D721Med (cell line): Measurements from ENCODE around the gene MAF.

Experiments used
- DNase-seq: peaks from one replicate; pipeline ENCODE4 v3.0.0; 2011; ENCODE audit warnings: low spot score; ENCODE audit not compliant: insufficient read length
- FAIRE-seq: peaks from 2 replicates; lab custom pipeline; 2011; peaks lifted over from hg19 to GRCh38; lab: Jason Lieb, UNC
- TF ChIP-seq, protein P1 (sequence below): IDR thresholded peaks from 2 replicates; pipeline ENCODE4 v1.5.1; 2012; ENCODE audit warnings: mild to moderate bottlenecking, control low read depth; ENCODE audit not compliant: insufficient read depth; ENCODE audit errors: missing control alignments

Gene MAF

DNA sequence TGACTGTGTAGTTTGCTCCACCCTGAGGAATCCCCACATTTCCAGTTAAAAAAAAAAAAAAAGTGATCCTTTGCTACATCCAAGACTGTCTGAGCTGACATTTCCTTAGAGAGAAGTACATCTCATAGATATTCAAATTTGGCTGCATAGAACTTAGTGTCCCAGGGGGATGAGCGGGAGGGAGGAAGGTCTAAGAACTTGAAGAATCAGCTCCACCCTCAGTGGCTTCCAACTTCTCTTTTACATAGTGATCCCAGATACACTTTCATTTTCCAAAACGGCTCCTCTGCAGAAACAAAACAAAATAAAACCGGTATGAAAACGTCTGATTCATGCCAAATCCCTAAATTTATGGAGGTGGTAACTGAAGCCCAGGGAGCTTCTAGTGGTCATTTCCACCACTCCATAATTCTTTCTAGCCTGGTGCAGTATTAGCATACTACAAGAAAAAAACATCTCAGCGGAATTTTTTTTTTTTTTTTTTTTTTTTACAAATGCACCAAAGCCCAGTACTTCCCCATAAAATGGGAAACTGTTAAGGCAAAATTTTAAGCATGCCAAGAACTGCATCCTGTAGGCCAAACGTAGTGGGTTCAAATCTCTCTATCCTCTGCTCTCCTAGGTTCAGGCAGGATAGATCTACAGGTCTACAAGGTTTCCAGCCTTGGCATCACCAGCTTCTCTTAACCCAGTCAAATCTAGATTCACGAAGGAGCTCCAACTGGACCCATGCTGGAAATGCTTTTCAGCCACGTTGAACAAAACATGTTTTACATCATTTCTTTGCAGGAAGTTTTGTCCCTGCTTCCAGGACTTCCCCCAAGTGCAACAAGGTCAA is 29.3 kb downstream of the MAF start:
- DNase-seq: no peak
- TF ChIP-seq, protein P1, sequence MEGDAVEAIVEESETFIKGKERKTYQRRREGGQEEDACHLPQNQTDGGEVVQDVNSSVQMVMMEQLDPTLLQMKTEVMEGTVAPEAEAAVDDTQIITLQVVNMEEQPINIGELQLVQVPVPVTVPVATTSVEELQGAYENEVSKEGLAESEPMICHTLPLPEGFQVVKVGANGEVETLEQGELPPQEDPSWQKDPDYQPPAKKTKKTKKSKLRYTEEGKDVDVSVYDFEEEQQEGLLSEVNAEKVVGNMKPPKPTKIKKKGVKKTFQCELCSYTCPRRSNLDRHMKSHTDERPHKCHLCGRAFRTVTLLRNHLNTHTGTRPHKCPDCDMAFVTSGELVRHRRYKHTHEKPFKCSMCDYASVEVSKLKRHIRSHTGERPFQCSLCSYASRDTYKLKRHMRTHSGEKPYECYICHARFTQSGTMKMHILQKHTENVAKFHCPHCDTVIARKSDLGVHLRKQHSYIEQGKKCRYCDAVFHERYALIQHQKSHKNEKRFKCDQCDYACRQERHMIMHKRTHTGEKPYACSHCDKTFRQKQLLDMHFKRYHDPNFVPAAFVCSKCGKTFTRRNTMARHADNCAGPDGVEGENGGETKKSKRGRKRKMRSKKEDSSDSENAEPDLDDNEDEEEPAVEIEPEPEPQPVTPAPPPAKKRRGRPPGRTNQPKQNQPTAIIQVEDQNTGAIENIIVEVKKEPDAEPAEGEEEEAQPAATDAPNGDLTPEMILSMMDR: no peak
- no peak for FAIRE-seq

DNA sequence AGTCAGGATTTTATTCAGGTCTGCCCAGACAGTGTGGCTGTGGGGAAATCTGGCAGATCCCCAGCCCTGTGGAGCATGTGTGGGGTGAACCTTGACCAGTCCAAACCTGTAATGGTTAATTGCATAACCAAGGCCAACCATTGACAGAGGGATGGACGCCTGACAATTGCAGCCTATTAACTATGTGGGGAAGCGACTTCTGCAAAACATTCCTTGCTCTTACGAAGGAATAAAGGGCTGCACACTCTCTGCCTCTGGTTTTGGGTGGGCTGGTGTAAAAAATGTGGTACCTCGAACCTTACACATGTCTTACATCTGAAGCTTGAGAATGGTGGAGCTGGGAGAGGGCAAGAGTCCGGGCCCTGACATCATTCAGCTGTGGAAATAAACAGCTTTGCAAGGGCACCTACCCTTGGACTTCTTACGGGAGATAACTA is 35.8 kb downstream of the MAF start:
- FAIRE-seq (no peak), DNase-seq (no peak)
- TF ChIP-seq, protein P1: no peak

DNA sequence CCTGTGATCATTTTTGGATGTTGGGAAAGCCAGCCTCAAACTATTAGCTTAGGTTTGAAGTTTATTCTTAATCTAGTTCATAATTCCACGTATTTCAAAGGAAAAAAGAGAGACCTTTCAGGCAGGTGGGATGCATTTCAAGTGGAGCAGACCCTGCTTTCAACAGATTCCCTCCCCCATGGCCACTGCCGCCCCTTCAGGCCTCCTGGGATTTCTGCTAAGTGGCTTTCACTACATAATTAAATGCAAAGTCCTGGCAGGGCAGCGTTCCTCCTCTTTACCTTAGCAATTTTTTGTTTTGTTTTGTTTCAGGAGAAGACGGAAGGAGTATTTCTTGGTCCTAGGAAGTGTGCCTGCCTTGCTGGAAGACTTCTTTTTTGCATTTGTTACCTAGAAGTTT is 36.6 kb downstream of the MAF start:
- DNase-seq (no peak), FAIRE-seq (no peak)
- TF ChIP-seq, protein P1: no peak

DNA sequence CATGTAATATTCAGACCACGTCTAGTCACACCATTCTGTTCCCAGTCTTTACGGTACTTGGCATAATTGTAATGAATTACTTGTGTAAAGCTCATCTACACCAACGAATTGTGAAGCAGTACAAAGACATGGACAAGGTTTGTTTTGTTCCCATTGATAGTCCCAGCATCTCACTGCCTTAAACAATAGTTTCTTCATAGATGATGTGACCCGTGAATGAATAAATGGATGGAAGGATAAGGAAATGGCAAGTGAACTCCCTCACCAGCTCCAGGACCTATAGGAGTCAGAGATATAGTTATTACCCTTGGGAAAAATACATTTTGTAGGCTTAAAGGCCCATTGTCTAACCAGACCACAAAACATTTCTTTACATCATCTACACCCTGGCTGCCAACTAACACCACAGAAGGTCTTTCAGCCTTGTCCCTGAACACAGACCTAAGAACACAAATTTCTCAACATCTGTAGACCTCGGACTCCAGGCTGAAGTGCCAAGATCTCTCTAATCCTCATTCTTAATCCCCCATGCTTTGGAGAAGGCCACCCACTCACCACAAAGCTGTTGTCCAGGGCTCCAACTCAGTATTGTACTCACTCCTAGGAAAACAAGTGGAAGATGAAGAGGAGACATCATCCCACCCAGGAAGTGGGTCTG is 38.2 kb downstream of the MAF start:
- DNase-seq (no peak), FAIRE-seq (no peak)
- TF ChIP-seq, protein P1: no peak

DNA sequence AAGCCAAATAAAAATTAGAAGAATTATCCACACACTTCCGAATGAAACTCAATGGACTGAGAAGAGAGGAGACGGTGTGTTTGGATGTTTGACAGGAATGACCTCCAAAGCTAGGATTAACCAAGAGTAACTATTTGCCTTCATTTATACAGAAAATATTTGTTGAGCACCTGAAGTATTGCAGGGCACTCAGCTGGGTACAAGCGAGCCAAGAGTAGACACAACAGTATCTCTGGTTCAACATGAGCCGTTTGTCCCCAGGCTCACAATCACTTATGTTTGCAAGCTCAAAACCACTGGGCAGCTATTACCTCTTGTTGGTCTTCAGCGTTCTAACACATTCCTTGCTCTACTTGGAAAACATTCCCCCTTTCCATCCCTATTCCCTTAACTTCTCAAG is 38.8 kb downstream of the MAF start:
- DNase-seq (no peak), FAIRE-seq (no peak)
- TF ChIP-seq, protein P1: no peak

DNA sequence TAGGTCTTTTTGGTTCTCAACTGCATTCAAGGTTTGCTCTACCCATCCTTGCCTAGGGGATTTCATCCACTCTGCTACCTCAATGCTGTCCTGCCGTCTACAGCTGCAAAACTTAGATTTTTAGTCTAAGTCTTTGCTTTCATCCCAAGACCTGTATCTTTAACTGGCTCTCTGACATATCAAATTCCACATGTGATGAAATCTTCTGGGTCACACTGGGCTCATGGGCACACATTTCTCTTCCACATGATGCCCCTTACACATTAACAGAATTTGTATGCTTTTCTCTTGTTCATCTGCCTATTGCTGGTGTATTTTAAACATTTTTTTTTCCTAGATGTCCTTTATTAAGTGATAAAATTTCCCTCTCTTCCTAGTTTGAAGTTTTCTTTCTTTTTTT is 39.6 kb downstream of the MAF start:
- TF ChIP-seq, protein P1: no peak
- FAIRE-seq: no peak
- no peak for DNase-seq

DNA sequence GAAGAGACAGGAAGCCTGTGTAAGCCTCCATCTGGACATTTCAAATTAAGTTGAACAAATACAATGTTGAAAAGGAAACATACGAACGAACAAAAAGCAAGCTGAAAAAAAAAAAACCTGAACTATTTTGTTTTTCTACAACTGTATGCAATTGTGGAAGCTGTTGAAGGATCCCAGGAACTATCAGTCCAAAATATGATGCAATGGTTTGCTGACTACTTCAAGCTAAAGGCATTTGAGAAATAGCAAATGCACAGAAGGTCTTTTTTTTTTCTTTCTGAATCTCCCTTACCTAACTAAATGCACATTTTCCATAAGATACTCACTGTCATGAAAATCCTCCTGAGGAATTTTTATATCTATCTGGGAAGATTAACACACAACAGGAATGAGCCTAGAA is 40.2 kb downstream of the MAF start:
- TF ChIP-seq, protein P1: no peak
- no peak for DNase-seq
- no peak for FAIRE-seq
